Adrenal gland (tissue), 5 donors: ENCODE results near the gene EXD3.

Source experiments
- POLR2A ChIP-seq, 2 donors: fragments of 450-650 bp; IDR thresholded peaks; one replicate each; pipeline ENCODE4 v1.6.1; 2017; ENCODE audit warnings: antibody characterized with exemption in 2 of 2, mild to moderate bottlenecking in 2 of 2, moderate library complexity in 1 of 2
- TF ChIP-seq, protein P1 (sequence below), 6 experiments: fragments of 450-650 bp in 4 of 6; fragments of 200-600 bp in 2 of 6; sonication (generic) in 1 of 6; IDR thresholded peaks; 1 replicate in 5 of 6; 2 replicates in 1 of 6; pipeline versions ENCODE4 v1.5.1 to v1.8.0; 2016 to 2021; ENCODE audit warnings: antibody characterized with exemption in 6 of 6, mild to moderate bottlenecking in 2 of 6, moderate library complexity in 1 of 6
- donor health status: DM: no; HTN: no; CAD: no.

DNA sequence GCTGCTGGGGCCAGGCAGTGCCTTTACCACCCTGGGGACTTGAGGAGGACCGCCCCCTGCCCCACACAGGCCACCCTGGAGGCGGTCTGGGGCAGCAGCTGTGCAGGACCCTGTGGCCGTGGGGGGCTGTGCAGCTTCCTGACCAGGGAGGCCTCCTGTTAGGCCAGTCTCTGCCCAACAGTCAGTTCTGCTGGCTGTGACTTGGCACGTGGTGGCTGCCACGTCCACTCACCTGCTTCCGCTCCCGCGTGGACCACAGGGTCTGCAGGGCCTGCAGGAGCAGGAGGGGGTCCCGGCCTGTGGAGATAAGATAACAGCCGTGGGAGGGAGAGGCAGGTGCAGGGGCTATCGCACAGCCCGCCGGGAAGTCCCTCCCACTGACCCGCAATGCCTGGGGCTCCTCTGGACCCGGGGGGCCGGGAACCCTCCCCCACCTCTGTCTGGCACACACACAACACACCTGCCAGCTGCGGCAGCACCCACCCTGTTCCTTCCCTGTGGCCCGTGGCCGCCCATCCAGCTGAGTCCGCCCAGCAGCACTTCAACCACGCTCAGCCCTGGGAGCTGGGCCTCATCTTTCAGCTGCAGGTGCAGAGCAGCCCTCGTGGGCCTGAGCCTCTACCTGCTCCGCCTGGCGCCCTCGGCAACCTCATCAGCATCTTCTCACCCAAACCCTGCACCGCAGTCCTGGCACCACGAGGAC is 39.7 kb downstream of the EXD3 start:
- TF ChIP-seq, protein P1, sequence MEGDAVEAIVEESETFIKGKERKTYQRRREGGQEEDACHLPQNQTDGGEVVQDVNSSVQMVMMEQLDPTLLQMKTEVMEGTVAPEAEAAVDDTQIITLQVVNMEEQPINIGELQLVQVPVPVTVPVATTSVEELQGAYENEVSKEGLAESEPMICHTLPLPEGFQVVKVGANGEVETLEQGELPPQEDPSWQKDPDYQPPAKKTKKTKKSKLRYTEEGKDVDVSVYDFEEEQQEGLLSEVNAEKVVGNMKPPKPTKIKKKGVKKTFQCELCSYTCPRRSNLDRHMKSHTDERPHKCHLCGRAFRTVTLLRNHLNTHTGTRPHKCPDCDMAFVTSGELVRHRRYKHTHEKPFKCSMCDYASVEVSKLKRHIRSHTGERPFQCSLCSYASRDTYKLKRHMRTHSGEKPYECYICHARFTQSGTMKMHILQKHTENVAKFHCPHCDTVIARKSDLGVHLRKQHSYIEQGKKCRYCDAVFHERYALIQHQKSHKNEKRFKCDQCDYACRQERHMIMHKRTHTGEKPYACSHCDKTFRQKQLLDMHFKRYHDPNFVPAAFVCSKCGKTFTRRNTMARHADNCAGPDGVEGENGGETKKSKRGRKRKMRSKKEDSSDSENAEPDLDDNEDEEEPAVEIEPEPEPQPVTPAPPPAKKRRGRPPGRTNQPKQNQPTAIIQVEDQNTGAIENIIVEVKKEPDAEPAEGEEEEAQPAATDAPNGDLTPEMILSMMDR (IDR thresholded peaks at IDR 0.05), result no peak
- no peak for TF ChIP-seq POLR2A (IDR thresholded peaks at IDR 0.05)
